HG02571 (cell line): ENCODE results near the gene ATXN7L2.

Experiments used
- ATAC-seq: cut with Tn5 transposase; IDR thresholded peaks from one replicate; pipeline ENCODE4 v1.9.1; 2021; ENCODE audit warnings: mild to moderate bottlenecking, moderate library complexity; ENCODE audit not compliant: unreplicated experiment

ATXN7L2 gene

DNA sequence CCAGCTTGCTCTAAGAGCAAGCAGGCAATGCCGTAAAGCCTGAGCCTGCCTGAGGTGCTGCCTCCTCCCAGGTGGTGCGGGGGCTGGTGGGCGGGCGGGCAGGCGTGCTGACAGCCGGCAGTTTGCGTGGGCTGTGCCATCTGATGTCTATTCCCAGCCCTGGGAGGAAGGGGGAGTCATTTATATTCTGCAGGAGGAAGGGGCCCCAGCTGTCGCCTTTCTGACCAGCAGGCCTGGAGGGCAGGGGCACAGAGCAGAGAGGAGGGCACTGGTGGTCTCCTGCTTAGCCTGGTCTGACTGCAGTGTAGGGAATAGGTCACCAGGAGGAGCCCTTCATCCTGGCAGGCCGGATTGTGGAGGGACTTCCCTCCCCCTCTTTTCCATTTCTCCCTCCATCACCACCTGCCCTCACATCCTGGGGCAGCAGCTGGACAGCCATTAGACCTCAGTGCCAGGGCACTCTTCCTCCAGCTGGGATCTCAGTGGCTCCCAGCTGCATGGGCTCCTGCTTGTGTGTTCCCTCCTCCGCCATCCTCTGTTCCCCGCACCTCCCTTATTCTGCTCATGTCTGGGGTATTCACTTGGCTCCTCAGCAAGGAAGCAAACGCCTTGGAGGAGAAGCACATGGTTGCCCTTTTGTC lies 14.6 kb downstream of the ATXN7L2 start:
- ATAC-seq: no peak

DNA sequence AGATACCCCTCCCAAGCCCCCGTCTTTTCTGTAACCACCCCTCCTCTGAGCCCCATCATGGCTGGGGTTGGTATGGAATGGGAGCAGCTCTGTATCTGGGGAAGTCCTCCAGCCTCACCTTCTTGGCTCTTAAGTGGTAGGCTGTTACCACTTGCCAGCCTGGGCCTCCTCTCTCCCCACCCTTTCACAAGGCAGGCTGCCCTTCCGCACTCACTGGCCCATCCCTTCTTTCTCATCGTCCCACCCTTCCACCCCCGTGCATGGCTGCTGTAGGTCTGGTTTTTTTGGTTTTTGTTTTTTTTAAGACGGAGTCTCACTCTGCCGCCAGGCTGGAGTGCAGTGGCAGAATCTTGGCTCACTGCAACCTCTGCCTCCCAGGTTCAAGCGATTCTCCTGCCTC lies 15.4 kb downstream of the ATXN7L2 start:
- ATAC-seq: no peak

DNA sequence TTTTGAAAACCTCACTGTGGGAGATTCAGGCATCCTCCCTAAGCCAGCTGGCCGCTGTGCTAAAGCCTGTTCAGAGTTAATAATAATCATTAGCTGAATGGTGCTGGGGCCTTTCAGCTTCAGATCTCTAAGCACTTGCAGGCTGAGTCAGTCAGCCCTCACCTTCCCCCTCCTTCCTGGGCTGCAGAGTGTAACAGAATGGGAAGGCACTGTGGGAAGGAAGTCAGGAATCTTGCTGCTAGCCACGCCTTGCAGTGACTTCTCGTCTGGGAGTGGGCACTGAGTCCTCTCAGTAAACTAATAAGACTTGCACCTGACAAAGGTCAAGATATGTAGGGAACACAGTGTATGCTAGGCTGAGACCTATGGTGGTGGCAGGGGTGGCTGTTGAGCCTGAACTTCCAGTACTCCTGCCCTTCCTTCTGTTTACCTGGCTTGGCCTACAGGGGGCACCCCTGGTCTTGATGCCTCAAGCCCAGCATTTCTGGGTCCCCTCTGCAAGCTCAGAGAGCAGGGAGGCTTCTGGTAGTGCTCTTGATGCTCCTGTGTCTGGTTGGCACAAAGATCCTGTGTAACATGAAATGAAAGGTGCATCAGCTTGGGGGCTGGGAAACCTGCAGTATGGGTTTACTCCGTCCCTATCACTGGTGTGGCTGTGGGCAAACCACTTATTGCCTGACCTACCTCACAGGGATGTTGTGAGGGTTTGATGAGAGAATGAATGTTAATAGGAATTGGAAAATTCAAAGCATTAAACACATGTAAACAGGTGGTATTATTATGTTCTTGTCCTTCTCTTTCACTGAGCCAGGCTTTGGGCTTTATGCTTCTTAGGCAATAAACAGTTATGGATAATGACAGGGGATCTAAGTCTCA lies 16.2 kb downstream of the ATXN7L2 start:
- no peak for ATAC-seq

DNA sequence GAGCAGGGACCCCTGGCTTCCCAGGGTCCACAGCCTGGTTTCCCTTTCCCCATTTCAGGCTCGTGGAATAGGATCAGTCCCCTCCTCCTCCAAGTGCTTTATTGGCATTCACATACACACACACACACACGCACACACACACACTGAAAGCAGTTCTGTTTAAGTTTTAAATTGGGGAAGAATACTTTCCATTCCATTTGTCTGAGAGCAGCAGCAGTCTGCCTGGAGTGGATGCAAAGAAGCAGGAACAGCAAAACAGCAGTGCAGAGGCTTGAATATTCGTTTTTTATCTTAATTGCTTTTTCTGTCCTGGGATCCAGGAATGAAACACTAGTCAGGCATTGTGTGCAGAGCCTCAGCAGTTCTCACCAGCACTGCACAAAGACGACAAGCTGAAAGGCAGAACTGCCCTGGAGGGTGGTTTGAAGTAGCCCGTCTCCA lies 17.3 kb downstream of the ATXN7L2 start:
- ATAC-seq: no peak

DNA sequence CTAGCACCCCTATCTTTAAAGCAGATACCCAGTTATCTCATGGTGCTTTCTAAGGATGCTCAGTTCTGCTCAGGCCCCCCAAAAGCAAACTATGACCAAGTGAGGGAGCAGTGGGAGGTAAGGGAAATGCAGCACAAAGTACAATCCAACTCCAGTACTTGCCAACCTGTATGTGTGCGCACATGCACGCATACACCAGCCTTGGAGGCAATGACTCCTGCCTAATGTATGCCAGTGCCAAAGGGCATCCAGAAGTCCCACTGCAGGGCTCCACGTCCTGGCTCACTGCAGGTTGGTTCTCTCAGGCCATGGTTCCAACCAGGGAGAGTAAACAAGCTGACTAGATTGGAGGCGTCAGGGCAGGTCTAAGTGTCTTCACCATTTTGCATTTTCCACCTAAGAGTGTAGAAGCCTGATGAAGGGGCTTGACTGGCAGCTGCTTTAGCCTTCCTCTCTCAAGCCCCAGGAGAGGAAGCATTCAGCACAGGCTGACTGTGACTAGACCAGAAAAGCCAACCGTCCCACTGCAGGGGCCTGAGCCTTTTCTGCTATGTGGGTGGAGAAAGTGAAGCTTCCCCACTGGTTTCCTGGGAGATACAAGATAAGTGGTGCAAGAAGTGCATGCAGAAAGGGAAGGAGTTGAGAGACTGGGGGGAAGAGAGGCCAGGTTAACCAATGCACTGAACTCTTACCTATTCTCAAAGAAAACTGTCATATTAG lies 18.1 kb downstream of the ATXN7L2 start:
- no peak for ATAC-seq

DNA sequence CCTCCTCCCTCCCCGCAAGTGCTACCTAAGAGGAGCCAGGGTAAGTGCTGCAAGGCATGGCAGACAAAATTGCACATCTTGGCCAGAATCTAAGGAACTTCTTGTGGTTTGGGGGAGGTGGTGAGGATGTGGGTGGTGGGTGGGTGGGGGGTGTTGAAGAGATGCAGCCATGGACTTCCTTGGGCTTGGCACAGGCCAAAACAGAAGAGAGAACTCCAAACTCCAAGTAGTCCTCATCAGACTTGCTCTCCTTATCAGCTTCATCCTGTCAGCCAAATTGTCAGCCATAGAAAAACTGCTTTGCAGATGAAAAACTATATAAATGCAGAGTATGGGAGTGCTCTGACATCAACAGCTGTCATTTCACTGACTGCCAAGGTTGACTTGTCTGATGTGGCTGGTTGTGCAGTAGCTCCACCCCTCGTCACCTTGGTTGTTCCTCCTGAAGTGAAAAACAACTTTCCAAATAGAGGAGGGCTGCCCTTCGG lies 18.7 kb downstream of the ATXN7L2 start:
- ATAC-seq: no peak

DNA sequence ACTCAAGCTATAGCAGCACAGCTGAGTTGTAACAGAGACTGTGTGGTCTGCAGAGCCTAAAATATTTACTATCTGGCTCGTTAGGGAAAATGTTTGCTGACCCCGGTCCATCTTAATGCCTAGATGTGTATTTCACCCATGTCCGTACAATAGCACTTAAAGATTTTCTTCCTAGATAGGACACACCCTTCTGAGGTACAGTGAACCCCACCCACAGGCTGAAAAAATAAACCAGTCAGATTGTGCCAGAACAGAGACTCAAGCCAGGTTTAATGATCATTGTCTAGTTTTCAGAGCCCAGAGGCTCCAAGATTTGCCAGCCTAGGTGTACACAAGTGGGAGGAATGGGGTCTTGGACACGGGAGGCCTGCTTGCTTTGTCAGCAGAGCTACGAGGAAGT lies 20.2 kb downstream of the ATXN7L2 start:
- no peak for ATAC-seq

DNA sequence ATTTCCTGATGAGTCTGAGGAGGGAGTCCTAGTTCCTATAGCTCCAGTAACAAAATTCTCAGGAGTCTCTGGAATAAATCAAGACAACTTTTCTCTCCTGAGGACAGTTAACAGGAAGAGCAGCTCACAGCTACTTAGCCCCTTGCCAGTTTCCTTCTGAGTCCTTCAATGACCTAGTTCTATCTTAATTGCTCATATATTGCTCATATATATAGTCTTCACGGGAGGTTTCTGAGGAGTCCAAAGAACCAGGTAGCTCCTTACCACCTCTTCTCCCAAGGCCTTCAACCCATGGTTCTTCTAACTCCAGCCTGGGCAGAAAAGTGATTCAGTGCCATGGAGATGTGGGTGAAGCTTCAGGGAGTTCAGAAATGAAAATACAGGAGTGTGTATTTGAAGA lies 21.3 kb downstream of the ATXN7L2 start:
- ATAC-seq: no peak

DNA sequence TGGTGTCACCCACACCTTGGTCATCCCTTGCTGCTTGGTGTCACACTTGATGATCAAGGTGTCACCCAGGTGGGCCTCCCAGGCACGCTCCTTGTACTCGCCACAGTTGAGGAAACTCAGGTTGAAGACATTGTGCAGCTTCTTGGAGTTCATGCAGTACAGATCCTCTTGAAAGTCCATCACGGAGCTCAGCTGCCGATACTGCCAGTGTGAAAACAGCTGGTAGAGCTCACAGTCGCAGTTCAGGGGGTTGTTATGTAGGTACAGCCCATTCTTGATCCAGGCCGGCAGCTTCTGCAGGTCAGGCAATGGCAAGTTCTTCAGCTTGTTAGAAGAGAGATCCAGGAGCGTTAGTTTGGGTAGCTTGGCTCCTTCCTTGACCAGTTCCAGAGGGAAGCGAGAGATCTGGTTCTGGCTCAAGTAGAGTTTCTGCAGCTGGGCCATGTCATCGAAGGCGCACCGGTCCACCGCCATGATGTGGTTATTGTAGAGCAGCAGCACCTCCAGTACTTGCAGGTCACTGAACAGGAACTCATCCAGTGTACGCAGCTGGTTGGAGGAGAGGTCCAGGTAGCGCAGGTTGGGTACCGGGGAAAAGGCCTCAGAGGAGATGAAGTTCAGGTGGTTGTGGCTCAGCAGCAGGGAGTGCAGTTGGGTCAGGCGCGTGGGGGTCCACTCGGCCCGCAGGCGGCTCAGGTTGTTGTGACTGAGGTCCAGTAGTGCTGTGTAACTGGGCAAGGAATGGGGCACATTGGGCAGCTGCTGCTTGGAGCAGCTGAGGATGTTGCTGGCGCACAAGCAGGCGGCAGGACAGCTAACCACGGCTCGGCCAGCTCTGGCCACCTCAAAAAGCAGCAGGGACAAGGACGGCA lies 24.5 kb downstream of the ATXN7L2 start:
- no peak for ATAC-seq

DNA sequence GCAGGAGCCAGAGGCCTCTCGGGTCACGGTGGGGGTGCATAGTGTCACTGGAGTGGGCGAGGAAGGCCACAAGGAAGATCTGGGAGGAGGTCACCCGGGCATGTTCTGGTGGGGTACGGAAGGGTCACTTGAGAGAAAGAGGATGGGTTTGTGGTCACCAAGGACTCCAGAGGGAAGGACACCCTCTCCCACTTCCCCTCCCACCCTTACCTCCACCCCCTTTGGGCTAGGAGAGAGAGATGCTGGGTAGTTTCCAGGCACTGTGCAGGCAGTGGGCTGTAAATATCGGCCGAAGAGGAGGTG lies 25.1 kb downstream of the ATXN7L2 start:
- no peak for ATAC-seq

DNA sequence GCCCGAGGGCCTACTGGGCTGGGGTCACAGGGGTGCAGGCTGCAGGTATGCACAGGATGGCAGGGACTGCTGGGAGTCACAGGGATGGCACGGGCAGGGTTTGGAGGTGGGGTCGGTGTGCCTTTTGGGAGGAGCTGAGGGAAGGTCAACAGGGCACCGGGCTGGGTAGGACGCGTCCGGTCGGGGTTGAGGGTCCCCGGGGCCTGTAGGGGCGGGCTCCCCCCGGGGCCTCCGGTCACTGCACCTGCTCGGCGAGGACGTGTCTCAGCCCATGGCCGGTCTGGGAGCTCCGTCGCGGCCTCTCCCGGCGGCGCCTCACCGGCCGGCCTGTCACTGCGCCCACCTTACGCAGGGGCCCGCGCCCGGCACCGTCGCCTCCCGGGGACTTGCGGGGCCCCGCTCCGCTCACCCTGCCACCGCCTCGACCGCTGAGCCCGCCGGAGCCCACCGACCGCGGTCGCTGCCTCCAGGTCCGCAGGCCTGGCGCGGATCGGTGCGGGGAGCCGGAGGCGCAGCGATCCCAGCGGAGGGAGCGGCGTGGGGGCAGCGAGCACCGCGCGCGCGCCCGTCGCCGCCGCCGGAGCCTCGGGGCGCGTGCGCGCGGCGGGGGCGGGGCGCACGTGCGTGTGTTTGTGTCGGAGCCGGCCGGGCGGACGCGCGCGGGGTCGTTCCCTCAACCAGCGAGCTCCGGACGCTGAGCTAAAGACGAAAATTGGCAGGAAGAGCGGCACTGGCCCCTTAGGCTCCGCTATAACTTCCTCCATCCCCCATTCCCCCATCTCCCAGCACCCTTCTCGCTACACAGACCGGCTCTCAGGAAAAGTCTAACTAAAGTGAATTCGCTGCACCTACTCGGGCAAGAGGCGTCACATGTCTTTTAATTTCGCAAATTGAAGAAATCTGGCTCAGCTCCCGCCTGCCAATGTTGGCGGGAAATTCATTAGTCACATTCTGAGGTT lies 25.8 kb downstream of the ATXN7L2 start, which contains the start of gene AMIGO1:
Gene AMIGO1, minus strand, starts transcription at position 552 of the 959 bp plus-strand sequence. CDS start 815 bp downstream, outside the sequence.
- ATAC-seq: no peak

DNA sequence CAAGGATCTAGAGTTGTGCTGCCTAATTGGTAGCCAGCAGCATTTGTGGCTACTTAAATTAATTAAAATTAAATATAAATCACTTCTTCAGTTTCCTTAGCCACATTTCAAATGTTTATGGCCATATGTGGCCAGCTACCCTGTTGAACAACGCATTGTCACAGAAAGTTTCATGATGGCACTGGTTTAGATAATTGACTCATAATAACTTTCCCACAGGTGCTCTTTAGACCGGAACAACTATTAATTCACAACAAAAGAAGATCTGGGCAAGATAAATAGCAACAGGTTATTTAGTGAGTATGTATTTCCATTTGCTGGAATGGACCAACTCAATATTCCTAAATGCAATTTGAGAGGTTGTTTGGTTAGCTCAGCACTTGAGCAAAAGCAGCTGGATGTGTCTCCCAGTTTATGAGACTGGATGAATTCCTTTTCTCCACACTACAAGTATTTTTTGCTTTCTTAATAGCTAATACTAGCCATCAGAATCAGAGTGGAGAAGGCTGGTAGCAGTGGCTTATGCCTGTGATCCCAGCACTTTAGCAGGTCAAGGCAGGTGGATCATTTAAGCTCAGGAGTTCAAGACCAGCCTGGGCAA lies 29.5 kb downstream of the ATXN7L2 start:
- no peak for ATAC-seq

DNA sequence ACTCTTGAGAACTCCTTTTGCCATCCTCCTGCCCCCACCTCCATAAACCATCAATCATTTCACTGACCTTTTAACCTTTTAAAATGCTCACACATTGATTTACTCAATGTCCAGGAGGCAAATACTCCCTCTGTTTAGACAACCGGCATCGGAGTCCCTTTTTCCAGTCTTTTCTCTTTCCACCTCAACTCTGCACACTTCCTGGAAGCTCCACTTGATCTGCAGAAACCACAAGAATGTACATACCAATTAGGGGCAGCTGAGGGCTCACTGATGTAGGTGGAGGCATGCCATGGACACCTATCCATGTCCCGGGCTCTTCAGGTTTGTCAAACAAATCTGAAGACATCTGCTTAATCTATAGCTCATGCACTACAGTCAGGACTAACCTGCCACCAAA lies 31.1 kb downstream of the ATXN7L2 start:
- ATAC-seq: no peak

DNA sequence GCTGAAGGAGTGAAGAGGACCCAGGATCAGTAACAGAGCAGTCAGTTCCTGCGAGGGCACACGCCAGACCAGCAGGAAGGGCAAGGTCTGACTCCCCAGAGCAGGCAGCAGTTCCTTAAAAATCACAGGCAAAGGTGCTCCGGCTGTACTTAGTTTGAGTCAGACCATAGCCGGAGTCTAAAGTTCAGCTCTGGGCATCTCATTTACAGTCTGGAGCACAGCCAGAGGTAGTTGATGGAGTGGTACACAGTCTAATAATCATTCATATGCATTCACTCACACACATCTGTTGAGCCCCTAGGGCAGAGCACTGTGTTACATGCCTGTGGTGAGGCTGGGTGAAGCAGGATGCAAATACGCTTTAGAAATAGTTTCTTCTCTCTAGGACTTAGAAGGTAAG lies 33.2 kb downstream of the ATXN7L2 start:
- ATAC-seq: no peak

DNA sequence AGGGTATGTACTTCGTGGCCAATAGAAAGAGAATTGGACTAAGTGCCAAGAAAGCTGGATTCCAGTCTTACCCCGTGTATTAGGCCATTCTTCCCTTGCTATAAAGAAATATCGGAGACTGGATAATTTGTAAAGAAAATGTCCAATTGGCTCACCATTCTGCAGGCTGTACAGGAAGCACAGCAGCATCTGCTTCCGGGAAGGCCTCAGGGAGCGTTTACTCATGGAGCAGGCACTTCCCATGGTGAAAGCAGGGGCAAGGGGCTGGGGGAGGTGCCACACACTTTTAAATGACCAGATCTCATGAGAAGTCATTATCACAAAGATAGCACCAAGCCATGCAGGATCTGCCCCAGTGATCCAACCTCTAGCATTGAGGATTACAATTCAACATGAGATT lies 33.6 kb downstream of the ATXN7L2 start:
- ATAC-seq: no peak

DNA sequence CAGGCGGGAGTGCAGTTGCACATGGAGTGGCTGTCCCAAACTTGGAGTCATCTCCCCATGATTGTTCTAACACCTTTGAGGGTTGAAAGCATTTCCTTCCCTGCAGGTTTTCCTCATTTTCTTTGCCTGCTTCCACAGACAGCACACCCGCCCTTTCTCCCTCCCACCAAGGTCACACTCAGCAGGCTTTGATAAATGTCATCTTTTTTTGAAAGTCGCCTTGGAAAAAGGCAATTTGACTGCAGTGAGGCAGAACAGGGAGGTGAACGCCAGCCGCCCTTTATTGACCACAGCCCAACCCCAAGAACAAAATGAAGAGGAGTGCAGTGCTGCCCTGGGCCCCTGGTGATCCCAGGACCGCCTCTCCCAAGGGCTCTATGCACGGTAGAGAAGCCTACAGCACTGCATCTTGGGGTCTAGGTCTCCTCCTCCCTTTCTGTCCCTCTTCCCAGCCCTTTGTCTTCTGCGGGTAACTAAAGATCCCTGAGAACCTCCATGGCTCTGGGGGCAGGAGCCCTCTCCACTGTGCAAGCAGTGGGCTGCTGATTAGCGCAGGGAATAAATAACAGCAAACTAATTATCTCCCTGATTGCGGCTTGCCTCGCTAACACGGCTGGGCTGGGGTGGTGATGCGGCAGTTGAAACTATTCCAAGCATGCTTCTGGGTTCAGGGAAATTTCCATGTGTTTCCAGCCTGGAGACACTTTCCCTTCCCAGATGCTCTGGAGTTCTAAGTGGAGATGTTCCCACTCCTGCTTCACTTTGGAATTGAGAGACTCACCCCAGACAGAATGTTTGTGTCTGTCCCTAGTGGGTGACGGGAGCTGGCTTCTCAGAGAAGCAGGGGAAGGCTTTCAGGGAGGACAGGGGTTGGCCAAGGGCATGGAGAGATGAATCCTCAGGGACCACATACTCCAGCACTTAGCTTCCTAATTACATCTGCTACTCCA lies 37.6 kb downstream of the ATXN7L2 start:
- no peak for ATAC-seq

DNA sequence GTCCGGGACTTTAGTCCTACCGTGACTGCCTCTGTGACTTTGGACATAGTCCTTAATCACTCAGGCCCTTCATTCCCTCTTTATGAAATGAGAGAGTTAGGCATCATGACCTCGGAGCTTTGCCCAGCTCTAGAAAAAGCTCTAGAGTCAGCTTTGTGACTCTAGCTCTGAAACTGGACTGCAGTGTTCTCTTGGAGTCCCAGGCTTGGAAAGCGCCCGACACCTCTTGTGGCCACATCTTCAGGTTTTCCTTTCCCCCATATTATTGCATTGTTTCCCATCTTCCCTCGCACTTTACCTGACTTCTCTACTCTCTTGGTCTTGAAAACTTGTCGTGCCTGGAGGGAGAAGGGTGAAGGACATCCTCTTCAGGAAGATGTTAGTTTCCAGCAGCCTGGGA lies 38.3 kb downstream of the ATXN7L2 start:
- ATAC-seq: no peak

DNA sequence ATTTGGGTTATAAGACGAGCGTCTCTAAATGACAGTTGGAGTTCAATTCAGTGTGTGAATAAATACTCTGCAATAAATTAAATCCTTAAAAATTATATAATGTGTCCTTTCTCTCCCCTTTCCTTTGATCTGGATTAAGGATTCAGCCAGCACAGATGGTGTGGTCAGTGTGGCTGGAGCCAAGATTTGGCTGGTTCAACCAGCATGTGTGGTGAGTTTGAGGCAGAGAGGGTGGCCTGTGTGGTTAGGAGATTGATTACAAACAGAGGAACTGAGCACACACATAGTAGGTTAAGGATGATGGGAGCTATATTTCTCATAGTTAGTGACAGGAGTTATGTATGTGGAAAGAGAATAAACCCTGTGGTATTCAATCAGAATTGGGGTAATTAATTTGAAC lies 40.0 kb downstream of the ATXN7L2 start:
- no peak for ATAC-seq
